ENCODE results near the gene RGL2.

RGL2 gene

GRCh38 chr6:33336495-33336894, 37.8 kb upstream of the RGL2 start:
- DNase-seq (ENCODE audit: extremely low spot score): no peak
- no peak for TF ChIP-seq CTCF (IDR thresholded peaks at IDR 0.05; ENCODE audit: control extremely low read depth, extremely low read depth, low read depth, missing control alignments)
- ChIA-PET CTCF (interaction anchor here (1.0 to 2.7 kb wide), 2 partner anchors 9 to 38 kb away, joined by 4 to 19 read pairs; no protein-coding TSS in a partner anchor), POLR2A (no interaction called here)

GRCh38 chr6:33335916-33336315, 37.2 kb upstream of the RGL2 start:
- no peak for DNase-seq (ENCODE audit: extremely low spot score)
- CTCF ChIA-PET: interaction anchor here (1.0 to 2.7 kb wide), 2 partner anchors 9 to 39 kb away, joined by 4 to 19 read pairs; no protein-coding TSS in a partner anchor
- TF ChIP-seq CTCF (IDR thresholded peaks at IDR 0.05; ENCODE audit: control extremely low read depth, extremely low read depth, low read depth, missing control alignments): no peak
- POLR2A ChIA-PET: no interaction called here

- POLR2A ChIA-PET: no interaction called here
- CTCF ChIA-PET: interaction anchor here (1.5 kb wide), 1 partner anchor 11 kb away, joined by 8 read pairs; no protein-coding TSS in a partner anchor
- no peak for DNase-seq (ENCODE audit: extremely low spot score)
- TF ChIP-seq CTCF (IDR thresholded peaks at IDR 0.05; ENCODE audit: control extremely low read depth, extremely low read depth, low read depth, missing control alignments): no peak
These were observed 34.9 kb upstream of the RGL2 start for GRCh38 chr6:33333666-33334065.

GRCh38 chr6:33330736-33331135, 32.0 kb upstream of the RGL2 start:
- CTCF ChIA-PET: no interaction called here

GRCh38 chr6:33329058-33329457, 30.3 kb upstream of the RGL2 start:
- DNase-seq (ENCODE audit: extremely low spot score): no peak
- POLR2A ChIA-PET: no interaction called here
- CTCF ChIA-PET: interaction anchor here (0.7 to 0.9 kb wide), 2 partner anchors 15 to 67 kb away, joined by 3 read pairs; no protein-coding TSS in a partner anchor
- no peak for TF ChIP-seq CTCF (IDR thresholded peaks at IDR 0.05; ENCODE audit: control extremely low read depth, extremely low read depth, low read depth, missing control alignments)

More at GRCh38 chr6:33330736-33331135, 32.0 kb upstream of the RGL2 start:
- no peak for TF ChIP-seq CTCF (IDR thresholded peaks at IDR 0.05; ENCODE audit: control extremely low read depth, extremely low read depth, low read depth, missing control alignments)
- DNase-seq (ENCODE audit: extremely low spot score): no peak
- POLR2A ChIA-PET: no interaction called here

GRCh38 chr6:33324125-33324524, 25.4 kb upstream of the RGL2 start:
- no peak for TF ChIP-seq CTCF (IDR thresholded peaks at IDR 0.05; ENCODE audit: control extremely low read depth, extremely low read depth, low read depth, missing control alignments)
- ChIA-PET POLR2A (interaction anchor here (0.7 to 0.9 kb wide), 2 partner anchors 47 to 249 kb away, joined by 3 to 4 read pairs; partner anchors contain the start of gene HLA-DPB1), CTCF (interaction anchor here (1.3 to 1.5 kb wide), 3 partner anchors 14 to 102 kb away, joined by 3 to 4 read pairs (median 4); no protein-coding TSS in a partner anchor)
- no peak for DNase-seq (ENCODE audit: extremely low spot score)

Data from GM10248 (cell line).